Ascending aorta (tissue), 2 donors: ENCODE data around the gene DAGLB. TPM values are rescaled to one million over a fixed set of nuclear protein-coding genes. Genes with fewer than 3 reads are reported as not detected.
A peak's percentile ranks its signal among the peaks of the same experiment; 100 is the strongest.

ENCODE experiments used
- DNase-seq, 2 donors: peaks; one replicate each; pipeline ENCODE4 v3.0.0-alpha.2; 2019; ENCODE audit warnings: low spot score in 2 of 2
- H3K27ac ChIP-seq, 2 donors: fragments of 200-600 bp; sonication (generic); one replicate each; pipeline ENCODE4 v1.5.1; 2016 to 2017; ENCODE audit warnings: mild to moderate bottlenecking in 1 of 2
- H3K27me3 ChIP-seq: fragments of 200-600 bp; sonication (generic); one replicate; pipeline ENCODE4 v1.5.1; 2017
- H3K36me3 ChIP-seq, 2 donors: fragments of 200-600 bp; sonication (generic); one replicate each; pipeline ENCODE4 v1.5.1; 2016
- H3K4me1 ChIP-seq, 2 donors: fragments of 200-600 bp; sonication (generic); one replicate each; pipeline ENCODE4 v1.5.1; 2016 to 2017; ENCODE audit warnings: mild to moderate bottlenecking in 1 of 2
- H3K4me3 ChIP-seq, 2 donors: fragments of 200-600 bp; sonication (generic); one replicate each; pipeline ENCODE4 v1.5.1; 2016 to 2017; ENCODE audit warnings: mild to moderate bottlenecking in 1 of 2
- H3K9me3 ChIP-seq, 2 donors: fragments of 200-600 bp; sonication (generic); one replicate each; pipeline ENCODE4 v1.5.1; 2016
- intact Hi-C: fragments of 100-400 bp; cut with DNase I; formaldehyde crosslinking; loops from one replicate; pipeline ENCODE4 v1.15.1; 2023
- total RNA-seq: library from RNA; depleted of rRNA; stranded (reverse); fragments of >200 nt; gene quantifications from one replicate; pipeline ENCODE4 v1.1.0, GENCODE V29; 2016
- TF ChIP-seq, protein P1 (sequence below), 3 experiments: fragments of 200-600 bp in 2 of 3; fragments of 450-650 bp in 1 of 3; sonication (generic) in 2 of 3; IDR thresholded peaks; one replicate each; pipeline ENCODE4 v1.5.1; 2016 to 2019; ENCODE audit warnings: antibody characterized with exemption in 3 of 3, mild to moderate bottlenecking in 1 of 3, moderate library complexity in 1 of 3

The DAGLB gene
- total RNA-seq, 1 donor from 2014 or later, result 5.2 TPM

DNA sequence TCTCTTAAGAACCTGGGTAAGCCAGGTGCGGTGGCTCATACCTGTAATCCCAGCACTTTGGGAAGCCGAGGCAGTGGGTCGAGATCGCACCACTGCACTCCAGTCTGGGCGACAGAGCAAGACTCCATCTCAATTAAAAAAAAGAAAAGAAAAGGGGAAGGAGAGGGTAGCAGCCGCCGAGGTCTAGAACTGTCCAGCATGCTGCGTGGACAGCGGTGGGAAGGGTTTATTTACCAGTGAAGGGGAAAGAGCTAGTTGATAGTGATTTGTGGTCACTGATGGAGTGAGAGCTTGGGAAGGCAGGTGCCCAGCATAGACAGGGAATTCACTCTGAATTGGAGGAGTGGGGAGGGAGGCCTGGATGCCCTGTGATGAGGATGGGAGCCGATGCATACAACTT lies 43.4 kb upstream of the DAGLB start:
- no peaks in the 10 kb centered on the region for H3K27me3 ChIP-seq
- DNase-seq, result no peak
- H3K36me3 ChIP-seq, result no peaks in the 10 kb centered on the region
- no peaks in the 10 kb centered on the region for H3K4me1 ChIP-seq
- intact Hi-C loops, result no loop called here
- H3K27ac ChIP-seq, result no peak overlapping the region
- no peak overlapping the region for H3K4me3 ChIP-seq
- H3K9me3 ChIP-seq, result no peaks in the 10 kb centered on the region
- TF ChIP-seq, protein P1, sequence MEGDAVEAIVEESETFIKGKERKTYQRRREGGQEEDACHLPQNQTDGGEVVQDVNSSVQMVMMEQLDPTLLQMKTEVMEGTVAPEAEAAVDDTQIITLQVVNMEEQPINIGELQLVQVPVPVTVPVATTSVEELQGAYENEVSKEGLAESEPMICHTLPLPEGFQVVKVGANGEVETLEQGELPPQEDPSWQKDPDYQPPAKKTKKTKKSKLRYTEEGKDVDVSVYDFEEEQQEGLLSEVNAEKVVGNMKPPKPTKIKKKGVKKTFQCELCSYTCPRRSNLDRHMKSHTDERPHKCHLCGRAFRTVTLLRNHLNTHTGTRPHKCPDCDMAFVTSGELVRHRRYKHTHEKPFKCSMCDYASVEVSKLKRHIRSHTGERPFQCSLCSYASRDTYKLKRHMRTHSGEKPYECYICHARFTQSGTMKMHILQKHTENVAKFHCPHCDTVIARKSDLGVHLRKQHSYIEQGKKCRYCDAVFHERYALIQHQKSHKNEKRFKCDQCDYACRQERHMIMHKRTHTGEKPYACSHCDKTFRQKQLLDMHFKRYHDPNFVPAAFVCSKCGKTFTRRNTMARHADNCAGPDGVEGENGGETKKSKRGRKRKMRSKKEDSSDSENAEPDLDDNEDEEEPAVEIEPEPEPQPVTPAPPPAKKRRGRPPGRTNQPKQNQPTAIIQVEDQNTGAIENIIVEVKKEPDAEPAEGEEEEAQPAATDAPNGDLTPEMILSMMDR (IDR thresholded peaks at IDR 0.05), result no peak

DNA sequence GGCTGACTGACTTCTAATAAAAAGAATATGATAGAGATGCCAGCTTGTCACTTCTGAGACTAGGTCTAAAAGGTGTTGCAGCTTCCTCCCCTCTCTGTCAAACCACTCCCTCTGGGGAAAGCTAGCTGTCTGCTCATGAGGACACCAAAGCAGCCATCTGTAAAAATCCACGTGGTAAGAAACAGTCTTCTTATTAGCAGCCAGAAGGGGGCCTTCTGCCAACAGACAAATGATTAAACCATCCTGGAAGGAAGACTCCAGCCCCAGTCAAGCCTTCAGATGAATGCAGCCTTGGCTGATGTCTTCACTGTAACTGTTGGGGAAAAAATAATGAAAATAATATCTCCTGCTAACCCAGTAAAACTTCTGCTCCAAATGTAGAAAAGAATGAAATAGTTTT lies 41.9 kb upstream of the DAGLB start:
- DNase-seq, result no peak
- H3K27me3 ChIP-seq, result no peaks in the 10 kb centered on the region
- peaks cover 1 to 2% of the 10 kb centered on the region in 2 donors for H3K4me1 ChIP-seq
- H3K27ac ChIP-seq, result no peak overlapping the region
- TF ChIP-seq, protein P1 (IDR thresholded peaks at IDR 0.05), result no peak
- H3K4me3 ChIP-seq, result no peak overlapping the region
- H3K36me3 ChIP-seq, result no peaks in the 10 kb centered on the region
- H3K9me3 ChIP-seq, result no peaks in the 10 kb centered on the region
- intact Hi-C loops, result no loop called here

DNA sequence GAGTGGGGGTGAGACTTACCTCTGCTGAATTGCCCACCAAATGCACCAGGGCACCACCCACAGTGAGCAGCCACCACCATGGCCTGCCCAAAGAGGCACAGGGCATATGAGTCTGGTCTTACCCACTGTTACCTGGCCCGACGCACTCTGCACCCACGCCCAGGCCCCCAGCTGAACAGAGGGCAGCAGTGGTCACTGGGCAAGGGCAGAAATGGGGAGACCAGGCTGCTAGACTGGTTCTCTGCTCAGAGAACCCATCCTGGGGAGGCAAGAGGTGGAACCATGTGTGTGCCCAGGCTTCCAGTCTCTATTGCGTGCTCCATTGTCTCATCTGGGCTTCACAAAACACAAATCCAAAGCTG lies 39.4 kb upstream of the DAGLB start:
- H3K36me3 ChIP-seq, result no peaks in the 10 kb centered on the region
- TF ChIP-seq, protein P1 (IDR thresholded peaks at IDR 0.05), result no peak
- no peak for DNase-seq
- no peaks in the 10 kb centered on the region for H3K27me3 ChIP-seq
- intact Hi-C loops, result no loop called here
- H3K9me3 ChIP-seq, result no peaks in the 10 kb centered on the region
- peaks cover 7 to 10% of the 10 kb centered on the region in 2 donors for H3K4me1 ChIP-seq
- H3K27ac ChIP-seq, result no peak overlapping the region
- H3K4me3 ChIP-seq, result no peak overlapping the region

DNA sequence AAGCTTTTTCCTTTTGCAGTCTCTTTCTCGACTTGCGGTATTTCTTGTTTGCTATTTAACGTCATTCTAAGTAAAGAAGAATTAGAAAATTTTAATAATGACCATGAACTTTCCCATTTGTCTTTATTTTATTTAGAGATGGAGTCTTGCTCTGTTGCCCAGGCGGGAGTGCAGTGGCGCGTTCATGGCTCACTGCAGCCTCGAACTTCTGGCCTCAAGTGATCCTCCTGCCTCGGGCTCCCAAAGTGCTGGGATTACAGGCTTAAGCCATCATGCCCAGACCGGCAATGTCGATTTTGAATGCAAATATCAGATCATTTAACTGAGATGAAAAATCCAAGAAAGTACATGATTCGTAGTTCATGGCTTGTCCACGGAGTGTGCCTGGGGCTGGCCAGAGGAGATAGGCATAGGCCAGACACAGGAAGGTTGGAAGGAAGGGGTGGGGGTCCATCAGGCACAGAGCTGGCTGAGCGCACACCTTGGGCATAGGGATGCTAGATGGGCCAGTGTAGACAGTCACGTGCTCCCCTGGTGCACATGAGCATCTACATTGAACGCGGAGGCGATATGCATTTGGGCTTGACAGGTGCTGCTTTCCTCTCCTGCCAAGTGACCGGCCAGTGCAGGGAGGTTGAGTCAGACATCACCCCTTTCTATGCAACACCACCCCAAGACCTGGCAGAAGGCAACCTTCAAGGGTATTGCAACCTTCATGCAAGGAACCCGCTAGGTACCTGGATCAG lies 38.9 kb upstream of the DAGLB start:
- H3K4me1 ChIP-seq, result peaks cover 11 to 13% of the 10 kb centered on the region in 2 donors
- no peaks in the 10 kb centered on the region for H3K9me3 ChIP-seq
- H3K27ac ChIP-seq, result no peak overlapping the region
- intact Hi-C loops, result no loop called here
- TF ChIP-seq, protein P1 (IDR thresholded peaks at IDR 0.05), result no peak
- DNase-seq, result no peak
- no peaks in the 10 kb centered on the region for H3K36me3 ChIP-seq
- no peak overlapping the region for H3K4me3 ChIP-seq
- no peaks in the 10 kb centered on the region for H3K27me3 ChIP-seq

DNA sequence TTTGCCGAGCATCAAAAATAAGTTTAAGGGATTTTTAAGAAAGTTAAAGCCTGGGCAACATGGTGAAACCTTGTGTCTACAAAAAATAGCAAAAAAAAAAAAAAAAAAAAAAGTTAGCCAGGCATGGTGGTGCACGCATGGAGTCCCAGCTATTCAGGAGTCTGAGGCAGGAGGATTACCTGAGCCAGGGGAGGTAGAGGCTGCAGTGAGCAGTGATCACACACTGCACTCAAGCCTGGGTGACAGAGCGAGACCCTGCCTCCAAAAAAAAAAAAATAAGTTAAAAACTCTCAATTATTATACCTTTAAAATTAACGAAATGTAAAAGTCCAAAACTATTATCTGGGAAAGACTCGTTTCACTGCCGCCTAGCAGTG lies 35.0 kb upstream of the DAGLB start:
- Histone ChIP-seq H3K9me3 (no peaks in the 10 kb centered on the region), H3K36me3 (no peaks in the 10 kb centered on the region), H3K27ac (peak overlapping the region; percentile 94 to 97), H3K4me3 (peak overlapping the region; percentile 98 to 100), H3K27me3 (no peaks in the 10 kb centered on the region), H3K4me1 (peaks cover 18 to 38% of the 10 kb centered on the region in 2 donors)
- TF ChIP-seq, protein P1 (IDR thresholded peaks at IDR 0.05), result peak in 1 of 3 experiments; percentile 11
- intact Hi-C loops, result no loop called here
- no peak for DNase-seq
